Measurements from ENCODE around the gene SRL.

Gene SRL

GRCh38 chr16:4241928-4242283 lies at the start of gene SRL:
TSS of gene SRL (minus strand) at chr16:4242080. CDS start at chr16:4242067, 13 bp downstream.
- DNase-seq: no peak

- no peak for DNase-seq
These were observed 48.5 kb upstream of the SRL start for GRCh38 chr16:4290236-4290830.

GRCh38 chr16:4288148-4288921 lies 46.5 kb upstream of the SRL start:
- peak; percentile 81 for DNase-seq

GRCh38 chr16:4285167-4285566 lies 43.3 kb upstream of the SRL start:
- DNase-seq: no peak

DNA sequence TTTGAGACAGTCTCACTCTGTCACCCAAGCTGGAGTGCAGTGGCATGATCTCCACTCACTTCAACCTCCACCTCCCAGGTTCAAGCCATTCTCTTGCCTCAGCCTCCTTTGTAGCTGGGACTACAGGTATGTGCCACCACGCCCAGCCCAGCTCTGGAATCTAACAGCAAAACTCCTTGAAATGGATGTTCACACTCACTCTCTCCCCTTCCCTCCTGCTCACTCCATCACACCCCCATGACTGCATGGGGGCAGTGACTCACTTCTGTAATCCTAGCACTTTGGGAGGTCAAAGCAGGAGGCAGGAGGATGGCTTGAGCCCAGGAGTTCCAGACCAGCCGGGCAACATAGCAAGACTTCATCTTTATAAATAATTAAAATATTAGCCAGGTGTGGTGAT lies 42.1 kb upstream of the SRL start:
- no peak for DNase-seq

DNA sequence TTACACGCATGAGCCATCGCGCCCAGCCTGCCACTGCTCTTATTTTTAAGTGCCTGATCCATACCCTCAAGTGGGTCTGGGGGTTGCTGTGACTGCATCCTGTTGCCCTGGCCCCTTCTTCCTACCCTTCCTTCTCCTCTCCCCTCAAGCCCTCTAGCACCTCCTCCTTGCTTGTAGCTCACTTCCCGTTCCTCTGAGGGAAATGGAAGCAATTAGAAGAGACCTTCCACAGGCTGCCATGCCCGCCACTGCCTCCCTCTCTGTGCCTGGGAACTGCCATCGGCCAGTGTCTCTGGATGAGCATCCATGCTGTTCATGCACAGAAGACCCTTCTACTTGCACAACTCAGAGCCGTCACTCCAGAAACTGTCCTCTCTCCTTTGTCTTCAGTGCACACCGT lies 41.6 kb upstream of the SRL start:
- no peak for DNase-seq

GRCh38 chr16:4280625-4281024 lies 38.7 kb upstream of the SRL start:
- DNase-seq: no peak

DNA sequence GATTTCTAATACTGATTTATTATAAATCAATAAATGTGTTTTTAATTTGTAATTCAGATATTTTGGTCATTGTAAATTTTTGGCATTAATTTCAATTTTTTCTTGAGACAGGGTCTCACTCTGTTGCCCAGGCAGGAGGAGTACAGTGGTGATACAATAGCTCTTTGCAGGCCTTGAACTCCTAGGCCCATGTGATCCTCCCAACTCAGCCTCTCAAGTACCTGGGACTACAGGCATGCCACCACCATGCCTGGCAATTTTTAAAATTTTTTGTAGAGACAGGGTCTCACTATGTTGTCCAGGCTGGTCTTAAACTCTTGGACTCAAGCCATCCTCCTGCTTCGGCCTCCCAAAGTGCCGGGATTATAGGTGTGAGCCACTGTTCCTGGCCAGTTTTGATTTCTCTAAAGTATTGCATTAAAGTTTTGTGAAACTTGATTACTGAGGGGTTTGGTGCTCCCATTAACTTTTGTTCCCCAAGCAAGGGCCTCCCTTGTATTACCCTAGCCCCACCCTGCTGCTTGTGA lies 36.2 kb upstream of the SRL start:
- DNase-seq: no peak

- DNase-seq: no peak
These were observed 34.0 kb upstream of the SRL start for GRCh38 chr16:4275861-4276260.

GRCh38 chr16:4273858-4274311 lies 32.0 kb upstream of the SRL start:
- DNase-seq: no peak

- DNase-seq: no peak
These were observed 30.5 kb upstream of the SRL start for GRCh38 chr16:4272114-4272956.

GRCh38 chr16:4271176-4272113 lies 29.6 kb upstream of the SRL start:
- DNase-seq: peak; percentile 95

GRCh38 chr16:4270595-4270994 lies 28.7 kb upstream of the SRL start:
- DNase-seq: no peak

DNA sequence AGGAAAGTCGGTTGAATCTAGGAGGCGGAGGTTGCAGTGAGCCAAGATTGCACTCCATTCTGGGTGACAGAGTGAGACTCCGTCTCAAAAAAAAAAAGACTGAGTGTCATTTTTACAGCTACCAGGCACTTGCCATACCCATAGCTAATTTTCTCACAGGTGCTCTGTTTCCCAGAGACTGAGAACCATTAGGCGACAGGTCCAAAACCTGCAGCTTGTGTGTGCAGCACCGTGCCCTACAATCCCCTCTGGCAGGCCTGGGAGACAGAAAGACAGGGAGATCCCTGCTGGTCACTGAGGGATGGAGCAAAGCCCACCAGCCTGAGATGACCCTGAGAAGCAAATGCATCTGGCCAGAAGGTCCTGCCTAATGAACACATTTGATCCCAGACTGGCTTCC lies 28.2 kb upstream of the SRL start:
- DNase-seq: no peak

DNA sequence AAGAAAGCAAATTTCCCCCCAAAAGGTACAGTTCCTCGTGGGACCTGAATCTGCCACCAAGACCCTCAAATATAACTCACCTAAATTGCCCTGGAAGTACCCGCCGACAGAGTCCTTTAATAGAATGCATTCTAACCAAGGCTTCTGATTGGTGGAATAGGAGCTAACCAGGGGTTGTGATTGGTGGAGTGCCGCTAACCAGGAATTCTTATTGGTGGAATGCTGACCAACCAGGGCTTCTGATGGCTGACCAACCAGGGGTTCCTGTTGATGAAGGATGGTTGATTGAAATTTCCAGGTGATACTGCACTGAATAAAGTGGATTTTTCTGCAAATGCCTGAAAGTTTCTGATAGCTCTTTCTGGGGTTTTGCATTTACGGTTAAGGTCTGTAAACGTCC lies 24.5 kb upstream of the SRL start:
- DNase-seq: no peak

DNA sequence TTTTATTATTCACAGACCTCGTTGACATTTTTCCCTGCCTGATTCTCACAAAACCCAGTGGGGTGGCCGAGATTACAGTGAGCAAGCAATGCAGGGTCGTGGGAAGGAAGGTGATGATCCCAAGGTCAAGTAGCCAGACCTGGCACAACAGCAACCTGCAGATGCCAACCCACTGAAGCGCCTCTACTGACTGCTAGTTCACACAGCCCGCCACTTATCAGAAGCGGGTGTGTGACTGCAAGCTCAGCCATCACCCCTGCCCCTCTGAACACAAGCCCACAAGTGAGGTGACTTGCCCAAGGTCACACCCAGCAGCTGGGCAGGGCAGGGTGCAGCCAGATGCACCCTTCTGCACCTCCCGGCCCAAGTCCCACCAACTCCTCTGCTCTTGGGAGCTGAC lies 23.8 kb upstream of the SRL start:
- no peak for DNase-seq

- DNase-seq: no peak
These were observed 22.7 kb upstream of the SRL start for GRCh38 chr16:4264546-4264945.

DNA sequence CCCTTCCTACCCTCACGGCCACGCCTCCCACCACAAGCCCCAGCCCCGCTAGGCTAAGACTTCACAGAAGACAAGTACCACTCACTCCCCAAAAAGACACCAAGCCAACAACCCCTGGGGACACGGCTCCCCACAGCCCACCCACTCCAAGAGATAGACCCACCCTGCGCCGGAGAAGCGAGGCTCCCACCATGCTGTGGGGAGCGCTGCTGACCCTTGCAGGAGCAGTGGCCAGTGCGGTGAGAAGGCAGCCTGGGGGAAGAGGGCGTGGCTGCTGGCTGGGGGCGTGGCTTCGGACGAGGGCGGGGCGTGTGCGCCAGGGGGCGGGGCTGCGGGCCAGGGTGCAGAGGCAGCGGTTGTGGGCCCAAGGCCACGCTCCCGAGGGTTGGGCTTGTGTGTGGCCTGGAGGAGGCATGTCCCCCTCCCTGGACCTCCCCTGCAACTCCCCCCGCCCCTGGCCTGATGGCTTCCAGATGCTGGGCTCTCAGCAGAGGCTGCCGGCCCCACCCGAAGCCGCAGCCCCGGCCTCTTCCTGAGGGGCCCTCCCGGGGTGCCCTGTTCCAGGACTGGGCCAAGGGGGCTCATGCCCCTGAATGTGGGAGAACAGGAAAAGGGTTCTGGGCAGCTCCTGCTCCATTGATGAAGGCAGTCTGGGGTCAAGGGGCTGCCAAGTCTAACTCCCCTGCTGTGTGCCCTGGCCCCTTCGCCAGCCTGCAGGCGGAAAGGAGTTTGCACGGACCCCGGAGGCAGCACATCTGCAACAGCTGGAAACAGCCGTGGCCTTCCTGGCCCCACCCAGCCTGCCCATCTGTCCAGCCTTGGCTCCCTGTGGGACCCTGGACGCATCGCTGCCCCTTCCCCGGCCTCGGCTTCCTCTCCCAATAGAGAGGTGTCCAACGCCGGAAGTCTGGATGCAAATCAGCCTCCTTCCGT lies 21.9 kb upstream of the SRL start:
- DNase-seq: peak; percentile 96

GRCh38 chr16:4262303-4262835 lies 20.5 kb upstream of the SRL start:
- DNase-seq: no peak

DNA sequence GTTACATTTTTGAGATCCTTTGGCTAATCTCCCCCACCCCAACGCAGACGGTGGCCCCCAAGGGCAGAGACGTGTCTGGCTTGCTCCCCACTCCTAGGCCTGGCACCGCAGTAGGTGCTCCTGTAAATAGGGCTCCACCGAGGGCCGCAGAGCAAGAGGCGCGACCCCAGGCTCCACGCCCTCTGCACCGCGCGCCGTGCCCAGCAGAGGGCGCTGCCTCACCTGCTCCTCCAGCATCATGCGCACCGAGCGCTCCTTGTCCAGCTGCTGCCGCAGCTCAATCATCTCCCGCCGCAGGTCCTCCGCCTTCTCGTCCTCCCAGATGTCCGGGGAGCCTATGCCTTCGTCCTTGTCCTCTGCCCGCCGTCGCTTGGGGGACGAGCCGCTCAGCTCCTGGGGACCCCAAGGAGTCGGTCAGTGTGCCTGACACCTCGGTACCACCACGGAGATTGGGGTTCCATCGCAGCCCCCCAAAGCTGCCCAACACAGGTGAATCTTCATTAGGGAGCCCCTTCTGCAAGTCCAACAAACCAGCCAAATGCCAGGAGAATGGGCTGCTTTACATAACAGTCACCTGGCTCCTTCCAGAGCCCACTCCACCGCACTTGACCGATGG lies 19.8 kb upstream of the SRL start:
- no peak for DNase-seq
